HG03103 (cell line): Measurements from ENCODE around the gene IRF6.

ENCODE experiments used
- ATAC-seq: cut with Tn5 transposase; IDR thresholded peaks from one replicate; pipeline ENCODE4 v1.9.1; 2021; ENCODE audit warnings: low read depth; ENCODE audit not compliant: unreplicated experiment

The IRF6 gene

GRCh38 chr1:209790286-209791193 lies 15.4 kb downstream of the IRF6 start:
- no peak for ATAC-seq

DNA sequence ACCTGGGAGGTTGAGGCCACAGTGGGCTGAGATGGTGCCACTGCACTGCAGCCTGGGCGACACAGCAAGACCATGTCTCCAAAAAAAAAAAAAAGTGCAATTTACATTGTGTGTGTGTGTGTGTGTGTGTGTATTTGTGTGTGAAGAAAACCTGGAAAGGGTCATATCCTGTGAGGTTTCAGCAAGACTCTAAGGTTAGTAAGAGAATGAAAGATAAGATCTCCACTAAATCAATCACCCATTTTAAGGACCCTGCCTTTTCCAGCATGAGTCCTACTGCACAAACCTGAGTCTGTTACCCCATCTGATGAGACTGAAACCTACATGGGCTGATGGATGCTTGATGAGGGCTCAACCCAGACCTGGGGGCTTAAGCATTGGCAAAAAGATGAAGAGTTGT lies 16.7 kb downstream of the IRF6 start:
- ATAC-seq = no peak

DNA sequence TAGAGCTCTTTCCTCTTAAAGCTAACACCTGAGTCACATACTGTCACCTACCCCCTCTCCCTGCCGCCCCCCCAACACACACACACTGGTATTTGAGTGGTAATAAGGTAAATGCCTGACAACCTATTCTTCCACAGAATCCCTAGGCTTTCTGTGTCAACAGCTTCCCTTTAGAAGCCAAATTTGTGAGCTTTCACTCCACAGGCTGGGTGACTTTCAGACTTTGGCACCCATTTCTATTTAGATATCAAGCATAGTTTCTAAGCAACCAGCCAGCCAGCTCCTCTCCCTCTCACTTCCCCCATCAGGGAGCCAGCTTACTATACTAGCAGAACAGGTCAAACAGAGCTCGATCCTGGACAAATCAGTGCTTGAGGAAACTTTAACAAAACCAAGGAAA lies 18.4 kb downstream of the IRF6 start:
- no peak for ATAC-seq

DNA sequence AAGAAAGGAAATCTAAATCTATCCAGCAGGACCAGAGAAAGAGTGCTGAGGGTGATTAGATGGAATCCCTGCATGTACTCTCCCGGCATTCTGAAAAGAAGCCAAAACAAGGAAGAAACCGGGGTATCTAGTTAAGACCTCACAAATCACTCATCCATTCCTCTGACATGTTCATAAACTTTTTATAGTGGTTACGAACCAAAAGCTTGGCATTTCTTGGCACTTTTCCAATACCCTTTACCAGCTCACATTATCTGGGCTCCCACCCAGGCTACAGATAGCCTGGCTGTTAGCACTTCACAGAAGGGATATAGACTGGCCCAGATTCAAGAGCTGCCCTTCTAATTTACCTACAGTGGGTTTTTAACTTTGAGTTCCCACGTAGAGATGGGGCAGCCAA lies 19.8 kb downstream of the IRF6 start:
- no peak for ATAC-seq

- ATAC-seq = no peak
These were observed 20.4 kb downstream of the IRF6 start for GRCh38 chr1:209785592-209785991.

- ATAC-seq = peak; percentile 99
These were observed 21.4 kb downstream of the IRF6 start, which contains the start of gene C1orf74 for GRCh38 chr1:209784265-209785169. C1orf74 (minus strand) TSS chr1:209784559; CDS start chr1:209783634, 925 bp downstream.

- ATAC-seq = no peak
These were observed 22.6 kb downstream of the IRF6 start for GRCh38 chr1:209783386-209783785.

DNA sequence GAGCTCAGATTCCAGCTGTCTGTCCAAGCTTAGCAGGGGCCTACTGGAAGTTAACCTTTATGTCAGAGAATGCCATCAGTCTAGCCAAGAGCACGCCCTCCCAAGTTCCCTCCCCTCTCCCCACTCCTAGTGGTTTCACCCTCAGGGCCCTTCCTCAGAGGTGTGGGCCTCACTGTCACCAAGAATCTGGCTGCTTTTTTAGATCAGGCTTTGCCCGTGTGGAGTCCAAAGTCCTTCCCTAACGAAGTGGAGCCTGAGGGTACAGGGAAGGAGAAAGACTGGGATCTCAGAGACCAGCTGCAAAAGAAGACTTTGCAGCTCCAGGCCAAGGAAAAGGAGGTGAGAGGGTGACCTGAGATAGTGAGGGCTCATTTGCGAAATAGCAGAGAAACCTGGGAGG lies 25.7 kb downstream of the IRF6 start:
- ATAC-seq = no peak

DNA sequence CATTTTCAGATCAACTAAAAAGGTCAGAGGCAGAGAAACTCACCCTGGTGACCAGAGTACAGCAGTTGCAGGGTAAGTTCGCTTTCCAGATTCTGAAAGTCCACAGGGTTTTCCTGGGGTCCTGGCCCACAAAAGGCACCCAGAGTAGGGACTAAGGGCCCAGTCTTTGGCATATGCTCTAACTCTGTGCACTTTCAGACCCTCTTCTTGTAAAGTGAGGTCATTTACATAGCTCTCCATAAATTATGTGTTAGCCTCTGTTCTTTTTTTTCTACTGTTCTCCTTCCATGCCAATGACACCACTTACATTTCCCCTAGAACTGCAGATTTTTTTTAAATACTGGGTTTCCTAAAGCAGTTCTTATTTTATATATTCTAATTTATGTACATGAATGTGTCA lies 27.8 kb downstream of the IRF6 start:
- ATAC-seq = no peak

GRCh38 chr1:209777587-209777986 lies 28.4 kb downstream of the IRF6 start:
- no peak for ATAC-seq

DNA sequence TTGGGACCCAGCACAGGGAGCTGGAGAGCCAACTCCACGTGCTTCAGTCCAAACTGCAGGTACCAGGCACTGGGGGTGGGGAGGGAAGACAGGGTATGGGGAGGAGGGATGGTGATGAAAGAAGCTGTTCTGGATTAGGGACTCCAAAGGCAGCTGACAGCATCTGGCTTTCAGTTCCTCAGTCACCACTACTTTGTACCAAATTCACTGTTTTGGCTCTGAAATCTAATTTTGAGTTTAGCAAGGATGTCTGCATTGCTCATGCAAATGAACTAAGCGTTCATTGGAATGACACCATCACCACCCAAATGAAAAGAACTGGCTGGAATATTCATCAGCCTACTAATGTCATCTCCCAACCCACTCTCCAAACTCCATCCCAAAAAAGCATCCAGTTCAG lies 30.3 kb downstream of the IRF6 start:
- ATAC-seq = no peak

DNA sequence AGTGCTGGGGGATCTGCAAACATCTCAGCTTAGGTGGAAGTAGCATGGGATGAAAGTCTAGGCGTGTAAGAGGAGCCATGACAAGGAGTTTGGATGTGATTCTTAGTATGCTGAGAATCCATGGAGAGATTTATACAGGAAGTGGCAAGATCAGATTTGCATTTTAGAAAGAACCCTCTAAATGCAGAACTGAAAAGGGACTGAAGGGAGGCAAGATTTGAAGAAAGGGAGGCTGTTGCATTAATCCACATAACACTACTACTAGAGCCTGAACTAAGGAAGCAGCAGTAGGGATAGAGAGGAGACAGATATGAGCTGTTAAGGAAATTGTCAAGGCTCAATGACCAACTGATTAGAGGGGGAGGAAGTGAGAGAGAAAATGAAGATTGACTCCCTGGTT lies 31.4 kb downstream of the IRF6 start:
- ATAC-seq = peak; percentile 47

- no peak for ATAC-seq
These were observed 33.8 kb downstream of the IRF6 start for GRCh38 chr1:209772126-209772525.

DNA sequence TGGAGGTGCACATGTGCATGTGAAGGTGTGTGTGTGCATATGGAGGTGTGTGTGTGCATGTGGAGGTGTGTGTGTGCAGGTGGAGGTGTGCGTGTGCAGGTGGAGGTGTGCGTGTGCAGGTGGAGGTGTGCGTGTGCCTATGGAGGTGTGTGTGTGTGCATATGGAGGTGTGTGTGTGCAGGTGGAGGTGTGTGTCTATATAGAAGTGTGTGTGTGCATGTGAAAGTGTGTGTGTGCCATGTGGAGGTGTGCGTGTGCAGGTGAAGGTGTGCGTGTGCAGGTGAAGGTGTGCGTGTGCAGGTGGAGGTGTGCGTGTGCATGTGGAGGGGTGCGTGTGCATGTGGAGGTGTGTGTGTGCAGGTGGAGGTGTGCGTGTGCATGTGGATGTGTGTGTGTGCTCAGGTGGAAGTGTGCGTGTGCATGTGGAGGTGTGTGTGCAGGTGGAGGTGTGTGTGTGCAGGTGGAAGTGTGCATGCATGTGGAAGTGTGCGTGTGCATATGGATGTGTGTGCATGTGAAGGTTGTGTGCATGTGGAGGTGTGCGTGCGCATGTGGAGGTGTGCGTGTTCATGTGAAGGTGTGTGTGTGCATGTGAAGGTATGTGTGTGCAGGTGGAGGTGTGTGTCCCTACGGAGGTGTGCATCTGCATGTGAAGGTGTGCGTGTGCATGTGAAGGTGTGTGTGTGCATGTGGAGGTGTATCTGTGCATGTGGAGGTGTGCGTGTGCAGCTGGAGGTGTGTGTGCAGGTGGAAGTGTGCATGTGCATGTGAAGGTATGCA lies 35.1 kb downstream of the IRF6 start:
- ATAC-seq = no peak

DNA sequence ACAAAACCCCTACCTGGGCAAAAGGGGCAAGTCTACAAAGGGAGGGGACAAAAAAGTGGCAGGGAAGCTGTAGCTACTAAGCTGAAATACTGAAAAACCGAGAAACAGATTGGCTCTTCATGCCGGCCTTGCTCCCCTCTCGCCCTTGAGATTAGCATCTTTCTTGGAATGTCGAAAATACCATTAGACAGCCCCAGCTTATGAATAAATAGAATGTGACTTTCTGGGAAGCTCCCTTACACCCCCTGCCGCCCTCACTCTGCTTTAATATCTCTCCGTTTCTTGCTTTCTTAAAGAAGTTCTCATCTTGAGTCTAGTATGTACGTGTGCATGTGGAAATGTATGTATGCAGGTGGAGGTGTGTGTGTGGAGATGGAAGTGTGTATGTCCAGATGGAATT lies 36.0 kb downstream of the IRF6 start:
- no peak for ATAC-seq

DNA sequence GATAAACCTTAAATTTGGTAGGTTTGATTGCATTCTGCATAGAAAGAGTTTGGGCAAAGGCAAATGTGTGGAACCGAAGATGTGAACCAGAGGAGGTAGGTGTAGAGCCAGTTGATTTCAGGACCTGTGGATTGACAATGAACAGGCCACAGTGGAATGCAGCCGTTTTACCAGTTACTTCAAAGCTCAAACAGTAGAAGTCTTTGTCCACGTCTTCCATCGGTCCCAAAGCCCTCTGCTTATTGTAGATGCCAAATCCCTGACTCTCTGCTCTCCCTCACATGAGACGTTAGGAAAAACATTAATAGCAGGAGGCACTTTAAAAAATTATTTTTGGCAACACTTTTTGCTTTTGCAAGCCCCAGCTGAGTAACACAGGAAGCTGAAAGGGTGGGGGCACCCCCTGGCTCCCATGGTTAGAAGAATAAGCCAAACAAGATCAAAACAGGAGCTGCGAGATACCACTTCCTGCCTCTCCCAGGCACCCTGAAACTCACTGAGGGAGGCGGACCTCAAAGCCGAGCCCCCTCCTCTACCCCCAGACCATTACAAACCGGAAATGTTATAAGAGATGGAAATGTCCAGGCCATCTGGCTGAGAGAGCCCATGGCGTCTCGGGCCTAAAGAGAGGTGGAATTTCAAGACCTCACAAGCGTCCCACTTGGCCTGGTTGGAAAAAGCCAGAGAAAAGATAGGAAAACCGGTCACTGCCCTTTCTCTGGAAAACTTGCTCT lies 36.6 kb downstream of the IRF6 start:
- ATAC-seq = peak; percentile 68

DNA sequence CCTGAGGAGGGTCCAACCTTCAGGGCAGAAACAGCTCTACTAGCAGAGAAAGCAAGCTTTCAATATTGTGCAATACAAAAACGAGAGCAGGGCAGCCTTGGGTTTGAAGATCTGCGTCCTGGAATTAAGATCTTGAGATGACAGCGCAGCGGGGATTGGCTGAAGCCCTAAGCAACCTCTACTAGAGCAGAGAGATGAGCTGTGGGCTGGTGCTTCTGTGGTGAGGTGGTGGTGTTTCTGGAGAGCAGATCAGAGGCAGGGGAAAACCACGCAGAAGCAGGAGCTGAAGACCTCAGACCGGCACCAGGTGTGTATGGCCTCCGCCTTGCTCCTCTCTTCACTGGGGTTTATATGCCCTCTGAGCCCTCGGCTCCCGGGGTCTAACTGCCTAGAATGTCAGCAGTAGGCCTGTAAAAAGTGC lies 37.6 kb downstream of the IRF6 start:
- ATAC-seq = peak; percentile 81

DNA sequence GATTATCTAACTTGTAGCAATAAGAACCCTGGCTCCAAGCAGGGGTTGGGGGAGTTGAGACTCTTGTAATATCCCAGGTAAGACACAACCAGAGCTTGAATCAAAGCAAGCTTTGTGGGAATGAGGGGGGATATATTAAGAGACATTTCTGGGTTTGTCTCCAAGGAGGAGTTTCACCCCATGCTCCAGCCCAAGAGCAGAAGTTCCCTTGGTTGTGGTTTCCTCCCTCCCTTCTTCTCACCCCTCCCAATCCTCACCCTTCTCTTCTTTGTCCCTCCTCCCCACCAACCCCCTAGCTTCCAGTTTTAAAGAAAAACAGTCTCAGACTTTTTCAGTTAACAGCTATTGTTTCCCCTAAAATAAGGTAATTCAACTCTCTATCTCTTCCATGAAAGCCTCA lies 38.2 kb downstream of the IRF6 start:
- ATAC-seq = no peak

DNA sequence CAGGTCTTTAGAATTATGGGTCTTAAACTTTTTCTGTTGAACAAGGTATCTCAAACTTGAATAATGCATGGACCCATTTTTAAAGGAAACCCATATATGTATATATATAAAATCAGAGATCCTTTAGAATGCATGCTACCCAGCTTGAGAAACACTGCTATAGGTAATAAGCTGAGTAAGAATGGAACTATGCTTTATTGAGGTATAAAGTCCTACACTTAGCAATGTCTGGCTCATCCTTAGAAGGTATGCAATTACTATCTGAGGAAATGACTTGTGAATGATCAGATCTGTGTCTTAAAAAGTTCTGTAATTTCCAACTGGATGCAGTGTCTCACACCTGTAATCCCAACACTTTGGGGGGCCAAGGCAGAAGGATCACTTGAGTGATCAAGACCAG lies 38.8 kb downstream of the IRF6 start:
- ATAC-seq = no peak

GRCh38 chr1:209766051-209766450 lies 39.9 kb downstream of the IRF6 start:
- no peak for ATAC-seq
